Esophagus squamous epithelium (tissue), 4 donors: ENCODE results near the gene ADGRD1.

Experiments
- CTCF ChIP-seq, 6 experiments: fragments of 450-650 bp in 4 of 6; fragments of 200-600 bp in 2 of 6; sonication (generic) in 2 of 6; IDR thresholded peaks; one replicate each; pipeline ENCODE4 v1.5.1; 2016 to 2019; ENCODE audit warnings: antibody characterized with exemption in 6 of 6, mild to moderate bottlenecking in 4 of 6, moderate library complexity in 4 of 6
- POLR2A ChIP-seq, 4 donors: fragments of 450-650 bp; IDR thresholded peaks; one replicate each; pipeline ENCODE4 v1.6.1; 2017; ENCODE audit warnings: antibody characterized with exemption in 4 of 4, mild to moderate bottlenecking in 4 of 4, moderate library complexity in 3 of 4

- TF ChIP-seq CTCF (IDR thresholded peaks at IDR 0.05) (no peak), POLR2A (IDR thresholded peaks at IDR 0.05) (no peak)
These were observed 77.0 kb downstream of the ADGRD1 start for GRCh38 chr12:131030472-131031328.
